HG02571 (cell line): Measurements from ENCODE around the gene CSRP2.
A peak's percentile ranks its signal among the peaks of the same experiment; 100 is the strongest.

ENCODE experiments used
- ATAC-seq: cut with Tn5 transposase; IDR thresholded peaks from one replicate; pipeline ENCODE4 v1.9.1; 2021; ENCODE audit warnings: mild to moderate bottlenecking, moderate library complexity; ENCODE audit not compliant: unreplicated experiment

The CSRP2 gene

DNA sequence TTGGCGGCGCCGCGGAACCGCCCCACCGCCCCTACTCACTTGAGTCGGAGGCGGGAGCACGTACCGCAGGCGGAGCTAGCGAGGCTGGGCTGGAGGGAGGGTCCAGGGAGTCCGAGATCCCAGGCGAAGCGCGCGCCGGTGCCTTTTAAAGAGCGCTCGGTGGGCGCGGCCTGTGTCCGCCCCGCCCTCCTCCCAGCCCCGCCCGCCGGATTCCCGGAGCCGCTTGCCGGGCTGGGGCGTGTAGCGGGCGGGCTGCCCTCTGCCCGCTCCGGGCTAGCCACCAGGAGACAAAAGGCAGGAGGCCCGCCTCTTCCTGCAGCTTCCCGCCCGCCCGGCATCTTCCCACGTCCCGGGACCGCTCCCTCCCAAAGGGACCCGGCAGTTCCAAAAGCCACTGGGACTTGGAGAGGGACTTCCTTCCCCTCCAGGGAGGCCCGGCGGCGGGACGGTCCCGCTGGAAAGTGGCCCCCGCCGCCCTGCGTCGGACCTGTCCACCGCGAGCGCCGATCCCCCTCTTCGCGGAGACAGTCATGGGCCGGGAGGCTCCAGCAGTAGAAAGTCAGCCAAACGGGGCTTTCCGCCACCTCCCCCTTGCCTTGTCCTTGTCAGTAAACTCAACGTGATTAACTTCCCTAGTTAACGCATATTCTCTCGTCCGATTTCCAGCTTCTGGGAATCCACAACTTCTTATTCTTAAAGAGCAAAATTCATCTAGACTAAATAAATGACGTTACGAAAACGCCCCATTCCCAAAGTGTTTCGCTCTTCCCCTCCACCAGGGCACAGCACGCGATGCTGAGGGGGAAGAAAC is at the start of gene CSRP2:
Gene CSRP2 (minus strand): TSS at position 121 of the 811 bp plus-strand sequence. CDS start 12,759 bp downstream, outside the sequence.
- ATAC-seq, result peak; percentile 88

DNA sequence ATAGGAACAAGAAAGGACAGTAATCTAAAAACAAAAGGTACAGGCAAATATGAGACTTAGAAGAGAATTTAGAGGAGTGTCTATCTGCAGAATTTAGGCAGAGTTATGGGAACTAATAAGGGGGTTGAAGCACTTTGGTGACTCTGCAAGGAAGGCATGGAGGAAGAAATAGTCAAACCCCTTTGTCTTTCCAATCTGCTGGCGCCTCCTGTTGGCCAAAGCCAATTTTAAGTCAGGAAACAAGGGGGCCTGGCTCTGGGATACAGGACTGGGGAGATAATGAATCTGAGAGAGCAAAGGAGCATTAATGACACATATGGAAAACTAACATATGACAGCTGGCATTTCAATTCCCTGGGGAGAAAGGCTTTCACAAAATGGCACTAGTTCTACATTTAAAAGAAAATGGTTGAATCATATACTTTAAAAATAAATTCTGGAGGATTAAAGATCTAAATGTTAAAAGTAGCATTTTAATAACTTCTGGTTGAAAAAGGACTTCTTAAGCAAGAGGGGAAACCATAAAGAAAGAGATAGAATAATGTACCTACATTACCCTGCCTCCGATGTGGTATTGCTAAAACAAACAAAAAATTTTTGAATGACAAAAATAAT is 48.5 kb upstream of the CSRP2 start:
- ATAC-seq, result no peak

- no peak for ATAC-seq
These were observed 46.3 kb upstream of the CSRP2 start for GRCh38 chr12:76925135-76925534.

GRCh38 chr12:76922866-76923265 is 44.0 kb upstream of the CSRP2 start:
- ATAC-seq, result no peak

DNA sequence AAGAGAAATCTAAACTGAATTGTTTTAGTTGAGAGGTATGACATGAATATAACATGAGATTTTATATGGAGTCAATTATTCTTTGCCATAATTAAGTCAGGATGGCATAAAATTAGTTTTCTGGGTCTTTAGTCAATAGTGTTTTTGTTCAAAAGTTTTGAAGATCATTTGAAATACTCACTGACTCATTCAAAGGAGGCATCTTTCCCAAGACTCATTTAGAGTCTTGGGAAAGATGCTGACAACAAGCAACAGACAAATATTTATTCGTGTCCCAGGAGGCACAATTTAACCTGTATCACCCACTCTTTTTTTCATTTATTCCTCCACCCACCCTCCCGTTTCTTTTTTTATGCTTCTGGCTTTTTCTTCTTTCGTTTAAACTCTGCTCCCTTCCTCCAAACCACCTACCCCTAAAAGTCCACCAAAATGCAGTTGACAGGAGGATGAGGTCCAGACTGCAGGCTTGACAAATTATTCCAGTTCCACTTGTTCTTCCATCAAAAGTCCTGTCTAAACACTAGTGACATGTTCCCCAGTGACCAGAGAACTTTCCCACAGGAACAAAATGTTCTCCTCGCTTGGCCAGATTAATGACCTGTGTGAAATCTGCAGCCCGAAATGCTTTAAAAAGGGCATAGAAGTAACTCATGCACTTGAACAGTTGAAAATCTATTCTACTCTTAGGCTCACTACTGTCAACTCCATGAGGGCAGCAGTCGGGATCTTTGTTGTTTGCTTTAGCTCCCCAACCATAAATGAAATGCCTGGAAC is 43.3 kb upstream of the CSRP2 start:
- no peak for ATAC-seq

DNA sequence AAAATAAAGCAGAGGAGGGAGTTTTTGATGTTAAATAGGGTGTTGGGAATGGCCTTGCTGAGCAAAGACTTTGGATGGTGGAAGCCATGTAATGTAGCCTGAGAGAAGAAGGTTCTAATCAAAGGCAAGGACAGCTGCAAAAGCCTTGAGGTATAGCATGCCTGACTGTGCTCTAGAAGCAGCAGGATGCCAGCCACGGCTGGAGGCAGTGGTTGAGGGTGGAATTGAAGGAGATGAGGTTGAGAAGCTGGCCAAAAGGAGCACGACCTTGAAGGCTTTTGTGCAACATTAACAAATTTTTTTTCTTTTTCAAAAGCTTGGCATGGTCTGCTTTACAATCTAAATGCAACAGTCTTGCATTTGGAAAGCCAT is 42.3 kb upstream of the CSRP2 start:
- no peak for ATAC-seq

GRCh38 chr12:76920172-76921099 is 41.6 kb upstream of the CSRP2 start:
- peak; percentile 77 for ATAC-seq

- ATAC-seq, result no peak
These were observed 40.8 kb upstream of the CSRP2 start for GRCh38 chr12:76919383-76920171.

GRCh38 chr12:76916170-76916540 is 37.3 kb upstream of the CSRP2 start:
- ATAC-seq, result no peak

DNA sequence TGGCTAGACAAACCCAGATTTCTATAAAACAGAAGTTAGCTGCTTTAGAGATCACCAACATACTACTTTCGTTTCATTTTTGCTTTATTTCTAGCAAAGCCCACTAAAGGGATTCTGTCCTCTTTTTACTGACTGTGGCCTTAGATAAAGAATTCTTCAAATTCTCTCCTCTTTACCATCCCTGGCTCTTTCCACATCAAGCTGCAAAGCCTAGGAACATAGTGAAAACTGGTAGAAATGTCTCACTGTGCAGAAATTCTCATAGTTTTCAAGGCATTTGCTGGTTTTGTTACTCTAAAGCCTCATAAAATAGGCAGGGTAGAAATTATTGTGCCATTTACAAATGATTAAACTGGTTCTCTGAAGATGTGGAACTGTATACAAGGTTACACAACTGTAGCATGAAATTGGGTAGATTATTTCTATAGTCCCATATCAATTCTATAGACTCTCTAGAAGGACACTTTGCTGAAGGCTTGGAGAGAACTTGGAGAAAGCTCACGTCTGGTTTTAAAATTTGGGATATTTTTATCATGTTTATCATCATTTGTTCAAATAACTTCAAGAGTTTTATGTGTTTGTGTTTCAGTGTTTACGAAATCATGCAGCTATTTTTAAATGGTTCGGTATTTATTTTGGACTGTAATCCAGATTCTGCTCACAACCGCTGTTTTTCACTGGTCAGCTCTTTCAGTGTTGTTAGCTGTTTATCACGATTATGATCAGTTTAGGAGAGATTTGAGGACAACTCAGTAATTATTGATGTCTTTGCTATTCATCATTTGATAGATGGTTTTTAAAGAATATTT is 36.7 kb upstream of the CSRP2 start:
- ATAC-seq, result no peak

DNA sequence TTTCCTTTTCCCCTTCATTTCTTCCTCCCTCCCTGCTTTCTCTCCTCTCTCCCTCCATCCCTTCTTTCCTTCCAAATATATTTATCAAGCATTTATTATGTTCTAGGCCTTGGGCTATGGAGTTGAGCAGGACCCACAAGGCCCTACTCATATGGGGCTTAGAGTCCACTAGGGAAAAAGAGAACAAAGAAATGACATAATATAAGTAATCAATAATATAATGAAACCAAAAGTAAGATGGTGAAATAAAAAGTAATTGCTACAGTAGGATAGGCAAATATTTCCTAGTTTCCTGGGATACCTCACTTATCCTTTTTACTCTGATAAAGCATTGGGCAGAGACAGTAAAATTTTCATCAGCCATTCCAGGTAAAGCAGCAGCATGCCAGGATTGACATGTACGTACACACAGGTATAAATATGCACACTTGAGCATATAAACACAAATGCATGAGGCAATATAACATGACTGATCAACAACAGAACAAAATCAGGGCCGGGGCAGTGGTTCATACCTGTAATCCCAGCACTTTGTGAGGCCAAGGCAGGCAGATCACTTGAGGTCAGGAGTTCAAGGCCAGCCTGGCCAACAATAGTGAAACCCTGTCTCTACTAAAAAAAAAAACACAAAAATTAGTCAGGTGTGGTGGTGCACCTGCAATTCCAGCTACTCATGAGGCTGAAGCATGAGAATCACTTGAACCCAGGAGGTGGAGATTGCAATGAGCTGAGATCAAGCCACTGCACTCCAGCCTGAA is 35.5 kb upstream of the CSRP2 start:
- ATAC-seq, result no peak

- no peak for ATAC-seq
These were observed 30.5 kb upstream of the CSRP2 start for GRCh38 chr12:76909290-76909689.

GRCh38 chr12:76908303-76909017 is 29.6 kb upstream of the CSRP2 start:
- no peak for ATAC-seq

- no peak for ATAC-seq
These were observed 23.0 kb upstream of the CSRP2 start for GRCh38 chr12:76901628-76902380.

GRCh38 chr12:76899522-76899921 is 20.7 kb upstream of the CSRP2 start:
- no peak for ATAC-seq

- no peak for ATAC-seq
These were observed 19.6 kb upstream of the CSRP2 start for GRCh38 chr12:76898442-76898841.

- ATAC-seq, result no peak
These were observed 17.5 kb upstream of the CSRP2 start for GRCh38 chr12:76896274-76896673.
